COR-L47 (cell line): ENCODE results near the gene HOXD4.

Experiments
- DNase-seq: peaks from one replicate; lab custom pipeline; 2025; lab: John Stamatoyannopoulos, UW

Gene HOXD4

DNA sequence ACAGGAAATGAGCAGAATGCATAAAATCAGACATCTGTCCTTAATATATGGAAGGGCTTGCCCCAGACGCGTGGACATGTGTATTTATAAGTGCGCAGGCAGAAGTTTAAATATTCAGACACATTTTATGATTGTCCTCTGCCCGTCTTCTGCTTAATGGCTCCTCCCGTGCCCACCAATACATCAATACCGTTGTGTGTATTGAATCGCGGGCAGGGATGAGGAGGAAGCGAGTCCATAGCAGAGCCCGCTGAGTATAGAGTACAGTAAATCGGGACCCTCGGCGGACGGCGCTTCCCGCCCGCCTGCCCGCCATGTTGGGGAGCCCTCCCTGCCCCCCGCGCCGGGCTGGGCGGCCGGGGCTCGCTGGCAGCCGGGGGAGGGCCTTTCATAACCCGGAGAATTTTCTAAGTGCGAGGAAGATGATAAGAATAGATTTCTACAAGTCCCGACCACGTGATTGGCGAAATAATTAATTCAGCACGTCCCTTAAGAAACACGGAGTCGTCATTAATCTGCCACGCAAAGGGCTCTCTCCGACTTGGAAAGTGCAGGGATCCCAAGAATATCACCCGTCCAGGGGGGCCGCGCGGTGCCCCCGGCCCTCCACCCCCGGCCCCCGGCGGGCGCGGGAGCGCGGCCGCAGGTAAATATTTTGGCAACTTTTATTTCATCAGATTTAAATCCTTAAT lies 5.6 kb downstream of the HOXD4 start, which contains the start of gene HOXD3:
HOXD3 (plus strand) TSS at position 501 of the 692 bp plus-strand sequence. CDS start 11,808 bp downstream, outside the sequence.
- no peak for DNase-seq

- DNase-seq = peak; percentile 30
Measured at GRCh38 chr2:176157499-176158185, 6.3 kb downstream of the HOXD4 start.

- no peak for DNase-seq
Measured at GRCh38 chr2:176158186-176158591, 6.8 kb downstream of the HOXD4 start.

GRCh38 chr2:176158855-176159662 lies 7.7 kb downstream of the HOXD4 start:
- DNase-seq = no peak

DNA sequence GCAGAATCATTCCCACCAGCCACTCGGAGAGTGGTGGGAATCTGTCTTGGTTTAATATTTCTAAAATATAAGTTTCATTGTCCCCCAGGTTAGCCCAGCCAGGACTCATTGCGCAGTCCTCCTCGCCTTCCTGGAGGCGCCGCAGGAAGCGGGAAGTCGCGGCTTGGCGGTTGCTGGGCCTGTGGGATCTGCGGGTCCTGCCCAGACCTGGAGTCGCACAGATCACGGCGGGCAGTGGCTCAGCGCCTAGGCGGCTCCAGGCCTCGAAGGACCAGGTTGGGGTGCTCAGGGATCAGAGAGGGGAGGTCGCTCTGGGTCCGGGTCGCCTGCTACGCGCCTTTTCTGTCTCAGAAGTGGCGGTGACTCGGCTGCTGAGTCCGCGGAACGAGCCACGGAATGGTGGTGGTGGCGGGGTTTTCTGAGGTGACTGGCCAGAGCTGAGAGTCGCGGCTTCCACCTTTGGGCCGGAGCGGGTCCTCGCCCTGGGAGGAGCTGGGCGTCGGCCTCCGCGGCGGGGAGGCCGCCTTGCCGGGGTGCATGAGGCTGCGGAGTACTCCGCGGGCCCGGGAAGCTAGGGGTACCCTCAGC lies 8.4 kb downstream of the HOXD4 start:
- DNase-seq = no peak

- DNase-seq = no peak
Measured at GRCh38 chr2:176160251-176160985, 9.1 kb downstream of the HOXD4 start.

GRCh38 chr2:176160986-176161824 lies 9.9 kb downstream of the HOXD4 start:
- no peak for DNase-seq

DNA sequence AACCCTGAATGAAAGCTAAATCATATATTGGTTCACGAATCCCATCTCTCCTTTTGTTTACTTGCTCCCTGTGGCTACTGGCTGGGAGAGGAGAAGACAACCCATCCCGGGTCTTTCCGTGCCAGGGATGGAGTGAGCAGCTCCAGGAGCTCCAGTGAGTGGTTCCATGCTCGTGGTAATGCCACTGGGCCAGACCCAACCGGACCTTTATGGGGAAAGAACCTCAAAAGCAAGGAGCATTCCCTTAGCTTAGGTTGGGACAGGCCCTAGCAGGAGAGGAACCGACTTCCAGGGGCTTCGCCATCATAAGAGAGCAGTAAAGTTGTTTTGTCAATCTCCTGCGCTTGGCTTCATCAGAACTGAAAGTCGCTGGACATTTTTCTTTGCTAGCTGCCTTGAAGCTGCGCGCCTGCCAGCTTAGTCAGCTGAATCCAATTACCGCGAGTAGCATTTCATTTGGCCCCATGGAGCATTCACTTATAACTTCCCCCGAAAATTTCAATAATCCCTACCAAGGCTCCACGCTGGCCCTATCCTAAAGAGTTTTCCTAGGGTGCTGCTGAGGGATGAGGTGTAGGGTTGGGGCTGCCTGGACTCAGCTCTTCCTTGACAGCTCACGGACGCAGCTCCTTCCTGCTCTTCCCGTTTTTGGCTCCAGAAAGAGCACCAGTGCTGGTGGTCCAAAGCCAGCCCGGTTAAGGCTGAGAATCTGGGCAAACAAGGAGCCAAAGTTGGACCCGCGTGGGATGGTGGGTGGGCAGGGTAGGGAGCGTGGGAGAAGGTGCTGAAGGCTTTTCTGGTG lies 10.7 kb downstream of the HOXD4 start:
- DNase-seq = no peak

DNA sequence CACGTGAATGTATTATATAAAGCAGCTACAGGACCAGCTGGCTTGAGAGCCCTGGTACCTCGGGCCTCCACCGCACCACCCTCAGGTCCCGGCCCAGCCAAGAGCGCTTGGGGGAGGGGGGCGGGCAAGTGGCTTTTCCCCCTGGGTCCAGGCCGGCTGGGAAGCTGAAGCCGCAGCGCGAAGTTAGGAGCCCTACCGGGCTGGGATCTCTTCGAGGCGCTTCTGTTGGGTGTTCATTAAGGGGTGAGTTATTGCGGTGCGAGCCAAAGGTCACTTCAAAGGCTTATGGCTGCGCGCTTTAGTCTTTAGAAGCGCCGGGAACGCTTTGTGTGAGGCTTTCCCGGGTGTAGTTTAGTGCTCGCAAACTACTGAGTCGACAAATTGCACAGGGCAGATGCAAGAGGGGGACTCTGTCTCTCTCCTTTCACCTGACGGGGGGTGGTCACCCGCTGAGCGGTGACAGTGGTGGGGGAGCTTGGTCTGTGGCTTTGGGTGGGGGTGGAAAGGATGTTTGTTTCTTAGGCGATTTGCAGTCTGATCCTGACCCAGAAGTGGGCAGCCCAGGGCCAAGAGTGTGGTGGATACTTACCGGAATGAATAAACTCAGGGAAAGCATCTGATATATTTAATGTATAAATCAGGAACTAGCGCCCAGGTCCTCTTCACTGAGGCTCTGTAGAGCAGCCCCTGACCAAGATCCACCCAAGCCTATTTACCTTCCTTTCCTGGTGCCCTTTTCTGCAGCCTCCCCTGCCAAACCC lies 11.7 kb downstream of the HOXD4 start:
- no peak for DNase-seq

DNA sequence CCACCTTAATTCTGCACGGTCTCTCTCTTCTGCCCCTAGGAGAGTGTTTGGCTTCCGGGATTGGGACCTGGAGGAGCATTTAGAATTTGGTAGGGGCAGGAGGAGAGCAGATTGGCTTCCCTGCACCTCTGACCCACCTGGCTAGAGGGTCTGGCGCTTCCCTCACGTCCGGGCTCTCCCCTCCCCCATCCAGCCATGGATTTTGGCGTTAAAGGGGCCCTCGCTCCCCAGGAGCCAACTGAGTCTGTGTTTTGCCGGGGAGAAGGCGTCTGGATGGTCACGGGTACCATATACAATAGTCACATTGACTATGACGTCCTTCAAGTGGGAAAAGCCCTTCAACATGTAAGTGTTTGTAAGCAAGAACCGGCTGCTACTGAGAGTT lies 12.3 kb downstream of the HOXD4 start:
- DNase-seq = no peak

DNA sequence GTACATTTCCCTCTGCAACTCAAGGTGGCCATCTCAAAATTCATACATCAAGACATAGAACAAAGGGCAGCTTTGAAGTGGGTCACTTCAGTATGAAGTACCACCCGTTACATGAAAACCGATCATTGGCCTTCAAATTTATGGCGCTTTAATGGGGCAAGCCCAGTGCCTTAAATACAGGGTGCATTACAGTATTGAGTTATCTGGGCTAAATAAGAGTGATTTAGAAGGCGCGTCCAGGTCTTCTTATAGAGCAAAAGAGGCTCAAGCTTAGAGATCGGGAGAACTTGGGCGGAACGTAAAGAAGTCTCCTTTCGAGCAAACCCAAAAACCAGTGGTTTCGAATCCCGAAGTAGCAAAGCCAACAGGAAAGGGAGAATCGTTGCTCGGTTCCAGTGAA lies 12.9 kb downstream of the HOXD4 start:
- DNase-seq = no peak

DNA sequence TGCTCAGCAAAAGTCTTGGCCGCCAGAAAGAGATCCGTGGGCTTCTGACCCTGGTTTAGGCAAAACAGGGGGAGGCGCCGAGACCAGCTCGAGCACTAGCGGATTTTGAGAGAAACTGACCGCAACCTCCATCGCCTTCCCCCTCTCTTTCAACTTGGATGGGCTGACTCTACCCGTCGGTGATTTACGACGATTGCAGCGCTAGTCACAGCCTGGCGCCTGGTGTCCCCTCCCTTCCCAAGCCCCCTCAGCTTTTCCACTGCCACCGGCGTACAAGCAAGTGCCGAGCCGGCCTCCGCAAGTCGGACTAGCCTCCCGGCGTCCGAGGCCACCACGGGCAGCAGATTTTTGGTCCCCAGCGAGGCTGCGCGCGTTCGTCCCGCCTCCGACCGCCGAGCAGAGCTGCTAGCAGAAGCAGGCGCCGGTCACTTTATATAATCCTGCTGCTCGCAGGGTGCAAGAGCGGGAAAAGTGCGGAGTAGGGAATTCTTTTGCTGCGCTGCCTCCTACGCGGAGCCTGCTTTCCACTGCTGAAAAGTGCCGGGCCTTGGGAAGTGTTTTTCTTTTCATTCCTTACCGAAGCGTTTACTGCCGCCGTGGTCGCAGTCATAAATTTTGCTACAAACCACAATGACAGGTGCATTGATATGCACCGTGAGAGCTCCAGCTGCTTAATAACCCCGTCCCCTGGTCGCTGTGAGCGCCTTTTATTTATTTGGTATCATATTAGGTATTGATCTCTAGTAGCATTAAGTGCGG lies 13.4 kb downstream of the HOXD4 start:
- no peak for DNase-seq

DNA sequence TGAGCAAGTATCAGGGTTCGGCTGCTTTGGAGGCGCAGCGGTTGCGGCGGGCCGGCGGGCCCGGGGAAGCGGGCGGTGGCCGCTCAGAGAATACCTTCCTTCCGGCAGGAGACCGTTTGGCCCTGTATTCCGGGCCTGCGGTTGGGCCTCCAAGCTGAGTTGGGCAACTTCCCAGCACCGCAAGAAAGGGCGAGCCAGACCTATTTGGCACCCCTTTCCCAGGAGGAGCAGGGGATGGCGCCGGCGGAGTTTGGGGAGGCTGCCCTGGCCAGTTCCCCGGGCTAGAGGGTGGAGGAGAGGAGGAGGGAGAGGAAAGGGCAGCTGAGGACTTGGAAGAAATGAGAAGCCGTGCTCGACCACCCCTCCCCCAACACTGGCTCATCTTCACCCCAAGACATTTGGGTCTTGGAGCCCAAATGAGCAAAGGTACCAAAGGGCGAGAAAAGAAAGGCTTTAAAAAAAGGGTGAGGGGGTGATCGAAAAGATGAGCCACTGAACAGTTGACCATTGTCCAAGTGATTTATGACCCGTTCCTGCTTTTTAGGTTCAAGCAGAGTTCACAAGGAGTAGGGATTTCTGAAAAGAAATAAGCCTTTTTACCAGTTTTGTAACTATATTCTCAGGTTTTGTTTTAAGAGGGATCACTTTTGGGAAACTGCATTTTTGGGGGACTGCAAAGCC lies 14.2 kb downstream of the HOXD4 start:
- no peak for DNase-seq

DNA sequence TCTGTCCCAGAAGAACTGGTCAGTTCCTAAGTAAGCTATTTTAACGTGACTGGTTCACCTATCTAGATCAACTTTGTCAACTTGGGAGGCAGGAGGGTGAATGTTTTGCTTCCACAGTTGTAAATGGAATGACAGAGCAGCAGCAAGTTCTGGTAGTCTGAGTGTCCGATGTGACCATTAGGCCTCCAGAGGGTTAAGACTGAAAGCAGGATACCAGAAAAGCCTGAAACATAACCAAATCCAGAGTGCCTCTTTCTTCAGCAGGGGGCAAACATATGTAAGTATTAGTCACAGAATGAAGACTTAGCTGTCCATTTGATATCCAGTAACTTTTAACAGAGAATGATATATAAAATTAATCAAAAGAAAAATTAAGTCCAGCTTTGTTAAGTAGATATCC lies 14.9 kb downstream of the HOXD4 start:
- DNase-seq = no peak

DNA sequence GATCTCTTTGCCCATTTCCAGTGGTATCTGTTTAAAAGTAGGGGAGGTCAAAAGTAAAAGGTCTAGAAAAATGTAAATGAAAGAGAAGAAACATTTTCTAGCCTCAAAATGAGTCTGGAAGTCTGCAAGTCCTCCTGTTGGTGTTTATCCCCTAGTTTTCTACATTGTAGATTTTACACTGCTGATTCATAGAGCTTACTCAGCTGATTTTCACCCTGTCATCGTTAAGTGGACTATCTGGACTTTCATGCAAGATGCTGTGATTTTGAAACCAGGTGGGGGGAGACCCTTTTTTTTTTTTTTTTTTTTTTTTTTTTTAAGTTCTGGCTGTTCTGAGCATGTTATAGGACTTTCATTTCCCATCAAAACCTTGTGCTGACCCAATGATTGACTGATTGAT lies 16.0 kb downstream of the HOXD4 start:
- DNase-seq = no peak

GRCh38 chr2:176169181-176169580 lies 17.8 kb downstream of the HOXD4 start:
- no peak for DNase-seq

- no peak for DNase-seq
Measured at GRCh38 chr2:176169711-176170110, 18.4 kb downstream of the HOXD4 start.
